Smooth muscle cell of trachea (primary cell): ENCODE data around the gene UBR1. TPM values are rescaled to one million over a fixed set of nuclear protein-coding genes. Genes with fewer than 3 reads are reported as not detected.

Source experiments
- total RNA-seq: library from RNA; depleted of rRNA; stranded (reverse); fragments of >200 nt; gene quantifications from 2 replicates; pipeline ENCODE4 v1.2.1, GENCODE V29; 2014

UBR1 gene
- total RNA-seq, result 28.9 and 45.1 TPM in 2 replicates

GRCh38 chr15:43105778-43106485 is at the start of gene UBR1:
TSS of gene UBR1 (minus strand) at chr15:43106038. CDS start at chr15:43106022, 16 bp downstream.

DNA sequence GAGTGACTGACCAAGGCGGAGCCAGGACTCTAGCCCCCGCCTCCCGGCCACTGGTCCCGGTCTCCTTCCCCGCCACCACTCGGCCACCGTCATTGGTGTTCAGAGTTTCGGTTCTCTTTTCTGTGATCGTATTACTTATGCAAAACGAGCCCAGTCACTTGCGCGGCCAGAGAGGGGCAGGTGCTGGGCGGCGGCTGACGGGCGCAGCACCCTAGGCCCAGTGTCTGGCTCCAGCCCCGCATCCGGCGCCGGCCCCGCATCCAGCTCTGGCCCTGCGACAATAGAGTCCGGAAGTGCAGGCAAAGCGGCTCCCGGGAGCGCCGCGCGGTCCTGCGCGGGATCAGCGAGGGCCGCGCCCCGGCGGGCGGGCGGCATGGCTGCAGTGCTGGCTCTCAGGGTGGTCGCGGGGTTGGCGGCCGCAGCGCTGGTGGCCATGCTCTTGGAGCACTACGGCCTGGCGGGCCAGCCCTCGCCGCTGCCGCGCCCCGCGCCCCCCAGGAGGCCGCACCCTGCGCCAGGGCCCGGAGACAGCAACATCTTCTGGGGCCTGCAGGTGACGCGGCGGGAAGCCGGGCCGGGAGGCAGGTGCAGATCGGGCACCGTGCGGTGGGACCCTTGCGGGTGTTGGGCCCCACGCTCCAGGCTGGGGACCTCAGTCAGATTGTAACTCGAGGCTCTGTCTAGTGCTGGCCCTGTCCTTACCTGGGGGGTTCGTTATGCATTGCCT is 27.8 kb upstream of the UBR1 start, which contains the start of gene TMEM62:
Gene TMEM62, plus strand, starts transcription at position 157 of the 727 bp plus-strand sequence. Its CDS starts 217 bp downstream, at position 374.

GRCh38 chr15:42920519-42921341 is 185.1 kb downstream of the UBR1 start, which contains the start of gene TTBK2:
TSS of gene TTBK2 (minus strand) at chr15:42920778. CDS start at chr15:42878617, 42,161 bp downstream.

Other genes with a start within 250 kb of the UBR1 start
- gene TTBK2, start 185.3 kb downstream of the UBR1 start, total RNA-seq, result 8.9 and 11.8 TPM in 2 replicates
- 13.1 and 20.9 TPM in 2 replicates for gene TMEM62, start 27.5 kb upstream of the UBR1 start, total RNA-seq
- 77.4 and 124 TPM in 2 replicates for gene CCNDBP1, start 79.4 kb upstream of the UBR1 start, total RNA-seq
- not detected in 2 replicates for gene EPB42, start 115.0 kb upstream of the UBR1 start, total RNA-seq
- not detected in 2 replicates for gene TGM5, start 160.9 kb upstream of the UBR1 start, total RNA-seq
- not detected in 2 replicates for gene TGM7, start 196.2 kb upstream of the UBR1 start, total RNA-seq
- 7.4 and 8.7 TPM in 2 replicates for gene LCMT2, start 224.5 kb upstream of the UBR1 start, total RNA-seq